H1 (cell line): ENCODE results near the gene NSUN2. TPM values are rescaled to one million over a fixed set of nuclear protein-coding genes. Genes with fewer than 3 reads are reported as not detected.

Experiments
- CTCF ChIA-PET: fragments of 300-600 bp; sonication (Branson Sonifier 250); formaldehyde crosslinking; loops from one replicate; lab custom pipeline; 2021; ENCODE audit not compliant: partially characterized antibody; lab: Charles Lee
- POLR2A ChIA-PET: fragments of 300-600 bp; sonication (Branson Sonifier 250); formaldehyde crosslinking; loops from one replicate; lab custom pipeline; 2021; ENCODE audit warnings: inconsistent platforms; ENCODE audit not compliant: partially characterized antibody; lab: Charles Lee
- DNase-seq, 2 experiments: peaks; one replicate each; pipeline versions ENCODE4 v3.0.0 to v3.0.0-alpha.2; 2010 to 2022; ENCODE audit warnings: low spot score in 2 of 2, low read depth in 1 of 2, mixed read lengths in 1 of 2
- FAIRE-seq: peaks from 2 replicates; lab custom pipeline; 2011; peaks lifted over from hg19 to GRCh38; lab: Jason Lieb, UNC
- H2AFZ ChIP-seq: 2 replicates; pipeline ENCODE4 v1.8.1; 2012; ENCODE audit warnings: low read length, inconsistent platforms
- H2AK5ac ChIP-seq: 2 replicates; pipeline ENCODE4 v1.6.1; 2013; ENCODE audit warnings: low read depth, low read length
- H2BK120ac ChIP-seq: replicated peaks from 2 replicates; pipeline ENCODE3; 2013; ENCODE audit warnings: low read depth, low read length, inconsistent platforms
- H2BK12ac ChIP-seq: 2 replicates; pipeline ENCODE4 v1.6.1; 2013; ENCODE audit warnings: low read depth, low read length
- H2BK15ac ChIP-seq: 2 replicates; pipeline ENCODE4 v1.6.1; 2013; ENCODE audit warnings: low read length
- H2BK20ac ChIP-seq: 2 replicates; pipeline ENCODE4 v1.6.1; 2013; ENCODE audit warnings: low read length
- H2BK5ac ChIP-seq: 2 replicates; pipeline ENCODE4 v1.6.1; 2013; ENCODE audit warnings: low read depth, low read length
- H3K14ac ChIP-seq: 2 replicates; pipeline ENCODE4 v1.6.1; 2013; ENCODE audit warnings: inconsistent platforms; ENCODE audit not compliant: insufficient read length
- H3K18ac ChIP-seq: 2 replicates; pipeline ENCODE4 v1.6.1; 2013; ENCODE audit warnings: low read length; ENCODE audit errors: extremely low read depth
- H3K23ac ChIP-seq: 2 replicates; pipeline ENCODE4 v1.6.1; 2013; ENCODE audit warnings: inconsistent platforms; ENCODE audit not compliant: insufficient read length
- H3K23me2 ChIP-seq: 2 replicates; pipeline ENCODE4 v1.6.1; 2013; ENCODE audit warnings: low read depth, low read length
- H3K27ac ChIP-seq: 2 replicates; pipeline ENCODE4 v1.6.1; 2011; ENCODE audit warnings: low read depth, low read length, inconsistent platforms
- H3K27me3 ChIP-seq, 4 experiments: replicated peaks in 1 of 4; 1 replicate in 1 of 4; 2 replicates in 3 of 4; pipeline versions ENCODE4 v1.6.1 to v1.8.1; 2011 to 2013; ENCODE audit warnings: low read length in 3 of 4, mild to moderate bottlenecking in 3 of 4, inconsistent platforms in 2 of 4, mixed read lengths in 2 of 4, moderate library complexity in 1 of 4; ENCODE audit not compliant: control insufficient read depth in 3 of 4, insufficient read depth in 3 of 4; ENCODE audit errors: extremely low read depth in 1 of 4
- H3K36me3 ChIP-seq, 4 experiments: 2 replicates each; pipeline versions ENCODE4 v1.6.1 to v1.8.1; 2011 to 2013; ENCODE audit warnings: mild to moderate bottlenecking in 4 of 4, low read length in 3 of 4, moderate library complexity in 2 of 4, control low read depth in 1 of 4, inconsistent platforms in 1 of 4; ENCODE audit not compliant: insufficient read depth in 4 of 4, control insufficient read depth in 2 of 4
- H3K4ac ChIP-seq: replicated peaks from 2 replicates; pipeline ENCODE3; 2013; ENCODE audit warnings: low read length, low read depth, mixed read lengths, inconsistent platforms; ENCODE audit not compliant: insufficient read length
- H3K4me1 ChIP-seq, 4 experiments: replicated peaks in 1 of 4; 1 replicate in 1 of 4; 2 replicates in 3 of 4; pipeline versions ENCODE4 v1.6.1 to v1.8.1; 2011 to 2013; ENCODE audit warnings: low read length in 3 of 4, inconsistent platforms in 2 of 4, mixed read lengths in 1 of 4; ENCODE audit not compliant: insufficient read depth in 4 of 4, control insufficient read depth in 3 of 4
- H3K4me2 ChIP-seq, 2 experiments: 2 replicates each; pipeline versions ENCODE4 v1.6.1 to v1.8.1; 2011 to 2013; ENCODE audit warnings: low read depth in 2 of 2, low read length in 2 of 2, control low read depth in 1 of 2, inconsistent platforms in 1 of 2, mild to moderate bottlenecking in 1 of 2; ENCODE audit not compliant: insufficient read depth in 1 of 2
- H3K4me3 ChIP-seq, 4 experiments: fragments of 200-600, 300-600 bp in 1 of 4; sonication (generic), shearing (Covaris generic), sonication (Bioruptor Twin) in 1 of 4; 2 replicates each; pipeline versions ENCODE4 v1.5.1 to v1.8.1; 2011 to 2016; ENCODE audit warnings: low read length in 4 of 4, low read depth in 3 of 4, control low read depth in 2 of 4, inconsistent platforms in 2 of 4, mild to moderate bottlenecking in 2 of 4, mixed read lengths in 1 of 4, moderate library complexity in 1 of 4; ENCODE audit not compliant: insufficient read depth in 2 of 4; ENCODE audit errors: extremely low read depth in 1 of 4
- H3K56ac ChIP-seq: replicated peaks from 2 replicates; pipeline ENCODE3; 2013; ENCODE audit warnings: low read depth, mild to moderate bottlenecking, mixed read lengths, low read length, inconsistent platforms; ENCODE audit not compliant: insufficient read length
- H3K79me1 ChIP-seq: 2 replicates; pipeline ENCODE4 v1.6.1; 2013; ENCODE audit warnings: low read depth, low read length, control low read depth
- H3K79me2 ChIP-seq, 2 experiments: 2 replicates each; pipeline versions ENCODE4 v1.6.1 to v1.8.1; 2012 to 2013; ENCODE audit warnings: low read length in 2 of 2, mild to moderate bottlenecking in 2 of 2, inconsistent platforms in 1 of 2; ENCODE audit not compliant: insufficient read depth in 2 of 2, control insufficient read depth in 1 of 2
- H3K9ac ChIP-seq, 4 experiments: replicated peaks in 1 of 4; 1 replicate in 1 of 4; 2 replicates in 3 of 4; pipeline versions ENCODE4 v1.6.1 to v1.8.1; 2011 to 2013; ENCODE audit warnings: low read depth in 3 of 4, low read length in 3 of 4, control low read depth in 2 of 4, mild to moderate bottlenecking in 2 of 4, moderate library complexity in 2 of 4, inconsistent platforms in 1 of 4; ENCODE audit errors: extremely low read depth in 1 of 4
- H3K9me3 ChIP-seq, 2 experiments: 2 replicates each; pipeline versions ENCODE4 v1.6.1 to v1.8.1; 2012 to 2013; ENCODE audit warnings: mild to moderate bottlenecking in 2 of 2, moderate library complexity in 2 of 2, control low read depth in 1 of 2, inconsistent platforms in 1 of 2, low read depth in 1 of 2, low read length in 1 of 2, mixed read lengths in 1 of 2; ENCODE audit not compliant: insufficient read depth in 2 of 2
- H4K20me1 ChIP-seq, 2 experiments: replicated peaks in 1 of 2; 2 replicates each; pipeline versions ENCODE3 to v1.8.1; 2011 to 2013; ENCODE audit warnings: inconsistent platforms in 2 of 2, low read length in 2 of 2, mild to moderate bottlenecking in 1 of 2; ENCODE audit not compliant: insufficient read depth in 2 of 2, control insufficient read depth in 1 of 2
- H4K5ac ChIP-seq: 2 replicates; pipeline ENCODE4 v1.6.1; 2013; ENCODE audit warnings: low read length, low read depth, mixed read lengths, inconsistent platforms; ENCODE audit not compliant: insufficient read length
- H4K8ac ChIP-seq: 2 replicates; pipeline ENCODE4 v1.8.0; 2013; ENCODE audit warnings: mild to moderate bottlenecking, moderate library complexity, low read length, inconsistent platforms; ENCODE audit not compliant: insufficient read depth; ENCODE audit errors: extremely low read depth
- H4K91ac ChIP-seq: replicated peaks from 2 replicates; pipeline ENCODE3; 2013; ENCODE audit warnings: low read length, mixed read lengths, inconsistent platforms; ENCODE audit not compliant: insufficient read length
- HDAC2 ChIP-seq, 2 experiments: fragments of 300-600 bp in 1 of 2; sonication (generic) in 1 of 2; IDR thresholded peaks; 2 replicates each; pipeline ENCODE4 v1.6.1; 2011 to 2012; ENCODE audit warnings: low read depth in 2 of 2, low read length in 2 of 2, mild to moderate bottlenecking in 2 of 2, moderate library complexity in 2 of 2, borderline replicate concordance in 1 of 2, inconsistent platforms in 1 of 2
- TAF1 ChIP-seq: IDR thresholded peaks from 2 replicates; pipeline ENCODE4 v1.6.1; 2011; ENCODE audit warnings: mild to moderate bottlenecking, low read depth, low read length
- WGBS, 2 experiments: shearing (Covaris generic) in 1 of 2; methylation state at CpG; one replicate each; pipeline versions ENCODE4 v1.1.6 to v1.1.7; 2013 to 2015; ENCODE audit warnings: low lambda C conversion rate in 2 of 2, mixed read lengths in 2 of 2, inconsistent platforms in 1 of 2, low coverage in 1 of 2, missing lambda C conversion rate in 1 of 2; ENCODE audit not compliant: insufficient replicate concordance in 2 of 2, insufficient coverage in 1 of 2, insufficient read length in 1 of 2; ENCODE audit errors: extremely low coverage in 1 of 2, missing lambda C conversion rate in 1 of 2; 5-methylcytosine and 5-hydroxymethylcytosine counted together
- polyA plus RNA-seq, 7 experiments: library from polyadenylated mRNA; depleted of rRNA in 3 of 7; stranded (reverse) in 5 of 7; unstranded in 2 of 7; fragments of >200 nt in 5 of 7; fragments of 200-250 nt in 2 of 7; gene quantifications; 1 replicate in 5 of 7; 2 replicates in 1 of 7; 4 replicates in 1 of 7; pipeline versions ENCODE4 v1.2.1 to v1.2.3, GENCODE V29; 2011 to 2013; ENCODE audit warnings: missing spikeins in 2 of 7, mixed read lengths in 2 of 7
- total RNA-seq: library from RNA; stranded (reverse); fragmentation: NEBNext Ultra II Directional; extraction: Animal tissue kit (Norgen Biotek cat#: 25700); gene quantifications from 2 replicates; pipeline ENCODE4 v1.2.1, GENCODE V29; 2021

The NSUN2 gene
- total and polyA plus RNA-seq, 2 of the 8 experiments (the other 6 are each of a cell fraction or from before 2014, with no cell fraction given): 47.3 to 94.7 TPM

DNA sequence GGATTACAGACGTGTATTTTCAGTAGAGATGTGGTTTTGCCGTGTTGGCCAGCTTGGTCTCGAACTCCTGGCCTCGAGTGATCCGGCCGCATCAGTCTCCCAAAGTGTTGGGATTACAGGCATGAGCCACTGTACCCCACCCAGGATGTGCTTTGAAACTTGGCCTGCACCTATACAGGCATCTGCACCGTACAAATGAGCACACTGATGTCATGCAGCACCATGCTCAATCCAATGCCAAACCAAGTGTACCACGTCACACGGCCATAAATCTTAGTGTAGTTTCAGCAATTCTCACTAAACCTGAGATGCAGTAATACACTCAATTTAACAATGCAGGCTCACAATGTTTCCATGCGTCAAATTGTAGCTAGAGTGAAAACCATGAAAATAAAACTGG lies 6.3 kb downstream of the NSUN2 start:
- Histone ChIP-seq H2BK20ac (no peak overlapping the region), H3K14ac (no peak overlapping the region), H3K79me2 (peaks cover 20 to 87% of the 10 kb centered on the region in 2 experiments), H4K8ac (no peak overlapping the region), H3K56ac (no peak overlapping the region), H3K27ac (no peak overlapping the region), H2BK15ac (no peak overlapping the region), H3K4me1 (peaks cover 0 to 4% (median 0%) of the 10 kb centered on the region in 4 experiments; a peak in 1 of 7 replicates), H2BK12ac (no peak overlapping the region), H3K4me3 (no peak overlapping the region), H3K23ac (no peak overlapping the region), H3K79me1 (peaks cover 10% of the 10 kb centered on the region), H2BK120ac (no peak overlapping the region), H4K5ac (no peak overlapping the region), H2BK5ac (no peak overlapping the region), H3K9me3 (no peaks in the 10 kb centered on the region), H3K18ac (no peak overlapping the region), H4K91ac (no peak overlapping the region), H2AFZ (no peak overlapping the region), H4K20me1 (peaks cover 13 to 22% of the 10 kb centered on the region in 2 experiments), H3K23me2 (no peaks in the 10 kb centered on the region), H3K4ac (no peak overlapping the region), H3K9ac (no peak overlapping the region), H2AK5ac (no peak overlapping the region), H3K4me2 (no peak overlapping the region), H3K36me3 (peaks cover 27 to 95% (median 59%) of the 10 kb centered on the region in 4 experiments), H3K27me3 (no peaks in the 10 kb centered on the region)
- 90% methylated on average over 10 of the region's 10 CpGs; no CpG with 5 or more reads in 1 of the 2 experiments for WGBS, 2 experiments
- ChIA-PET CTCF (interaction anchor here (1.1 to 1.4 kb wide), 3 partner anchors 107 to 119 kb away, joined by 3 read pairs; no protein-coding TSS in a partner anchor), POLR2A (interaction anchor here (1.1 to 2.0 kb wide), 4 partner anchors 11 to 82 kb away, joined by 3 to 6 read pairs (median 4); no protein-coding TSS in a partner anchor)
- FAIRE-seq (no peak), DNase-seq (no peak)
- no peak for TF ChIP-seq HDAC2 (IDR thresholded peaks at IDR 0.05; ENCODE audit: borderline replicate concordance in 1 of 2, low read depth in 2 of 2, low read length in 2 of 2)
- no peak for TF ChIP-seq TAF1
